HL-60 (cell line): ENCODE measurements around the gene ZNF430.

Experiments
- CTCF ChIP-seq: IDR thresholded peaks from one replicate; pipeline ENCODE4 v1.5.1; 2011; ENCODE audit warnings: low read length, control low read depth, inconsistent platforms; ENCODE audit not compliant: insufficient read depth
- POLR2AphosphoS5 ChIP-seq: IDR thresholded peaks from 2 replicates; pipeline ENCODE4 v1.6.1; 2012; ENCODE audit warnings: low read depth
- REST ChIP-seq: IDR thresholded peaks from 2 replicates; pipeline ENCODE4 v1.6.1; 2012; ENCODE audit warnings: low read depth; ENCODE audit not compliant: insufficient replicate concordance
- SPI1 ChIP-seq: IDR thresholded peaks from 2 replicates; pipeline ENCODE4 v1.6.1; 2012; ENCODE audit warnings: low read depth, mild to moderate bottlenecking, borderline replicate concordance

GRCh38 chr19:21101521-21102242 lies 81.2 kb downstream of the ZNF430 start:
- no peak for TF ChIP-seq CTCF
- no peak for TF ChIP-seq POLR2AphosphoS5
- TF ChIP-seq REST, result no peak
- TF ChIP-seq SPI1, result no peak
